Thyroid gland (tissue), 4 donors: ENCODE data around the gene ZNF318.

Source experiments
- POLR2A ChIP-seq, 2 donors: fragments of 450-650 bp; IDR thresholded peaks; one replicate each; pipeline ENCODE4 v1.6.1; 2017; ENCODE audit warnings: antibody characterized with exemption in 2 of 2, mild to moderate bottlenecking in 2 of 2, moderate library complexity in 1 of 2
- TF ChIP-seq, protein P1 (sequence below), 6 experiments: fragments of 200-600 bp in 3 of 6; fragments of 450-650 bp in 3 of 6; sonication (generic) in 3 of 6; IDR thresholded peaks; one replicate each; pipeline ENCODE4 v1.5.1; 2016 to 2019; ENCODE audit warnings: antibody characterized with exemption in 6 of 6, mild to moderate bottlenecking in 2 of 6, inconsistent platforms in 1 of 6, moderate library complexity in 1 of 6

DNA sequence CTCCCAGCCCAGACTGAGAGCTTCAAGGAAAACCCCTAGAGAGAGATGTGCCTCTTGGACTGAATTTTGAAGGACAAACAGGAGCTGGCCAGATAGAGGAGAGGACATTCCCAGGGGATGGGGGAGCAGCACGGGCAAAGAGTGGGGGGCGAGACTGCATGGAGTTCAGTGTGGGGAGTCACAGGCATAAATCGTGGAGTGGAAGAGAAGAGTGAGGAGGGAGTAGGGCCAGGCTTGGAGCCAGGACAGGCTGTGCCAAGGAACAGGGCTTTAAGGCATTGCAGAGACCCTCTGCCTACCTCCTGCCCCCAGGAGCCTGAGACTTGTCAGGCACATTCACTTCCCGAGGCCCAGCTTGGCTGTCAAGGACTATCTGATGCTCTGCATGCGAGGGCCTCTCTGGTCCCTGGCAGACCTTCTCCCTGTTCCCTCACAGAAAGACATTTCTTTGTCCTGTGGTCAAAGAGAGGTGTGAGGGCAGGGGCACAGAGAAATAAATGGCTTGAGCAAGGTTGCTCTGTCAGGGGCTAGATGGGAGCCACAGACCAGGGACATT lies 76.6 kb downstream of the ZNF318 start:
- TF ChIP-seq, protein P1, sequence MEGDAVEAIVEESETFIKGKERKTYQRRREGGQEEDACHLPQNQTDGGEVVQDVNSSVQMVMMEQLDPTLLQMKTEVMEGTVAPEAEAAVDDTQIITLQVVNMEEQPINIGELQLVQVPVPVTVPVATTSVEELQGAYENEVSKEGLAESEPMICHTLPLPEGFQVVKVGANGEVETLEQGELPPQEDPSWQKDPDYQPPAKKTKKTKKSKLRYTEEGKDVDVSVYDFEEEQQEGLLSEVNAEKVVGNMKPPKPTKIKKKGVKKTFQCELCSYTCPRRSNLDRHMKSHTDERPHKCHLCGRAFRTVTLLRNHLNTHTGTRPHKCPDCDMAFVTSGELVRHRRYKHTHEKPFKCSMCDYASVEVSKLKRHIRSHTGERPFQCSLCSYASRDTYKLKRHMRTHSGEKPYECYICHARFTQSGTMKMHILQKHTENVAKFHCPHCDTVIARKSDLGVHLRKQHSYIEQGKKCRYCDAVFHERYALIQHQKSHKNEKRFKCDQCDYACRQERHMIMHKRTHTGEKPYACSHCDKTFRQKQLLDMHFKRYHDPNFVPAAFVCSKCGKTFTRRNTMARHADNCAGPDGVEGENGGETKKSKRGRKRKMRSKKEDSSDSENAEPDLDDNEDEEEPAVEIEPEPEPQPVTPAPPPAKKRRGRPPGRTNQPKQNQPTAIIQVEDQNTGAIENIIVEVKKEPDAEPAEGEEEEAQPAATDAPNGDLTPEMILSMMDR (IDR thresholded peaks at IDR 0.05): no peak
- no peak for TF ChIP-seq POLR2A (IDR thresholded peaks at IDR 0.05)
